ENCODE results near the gene CATSPER3.

DNA sequence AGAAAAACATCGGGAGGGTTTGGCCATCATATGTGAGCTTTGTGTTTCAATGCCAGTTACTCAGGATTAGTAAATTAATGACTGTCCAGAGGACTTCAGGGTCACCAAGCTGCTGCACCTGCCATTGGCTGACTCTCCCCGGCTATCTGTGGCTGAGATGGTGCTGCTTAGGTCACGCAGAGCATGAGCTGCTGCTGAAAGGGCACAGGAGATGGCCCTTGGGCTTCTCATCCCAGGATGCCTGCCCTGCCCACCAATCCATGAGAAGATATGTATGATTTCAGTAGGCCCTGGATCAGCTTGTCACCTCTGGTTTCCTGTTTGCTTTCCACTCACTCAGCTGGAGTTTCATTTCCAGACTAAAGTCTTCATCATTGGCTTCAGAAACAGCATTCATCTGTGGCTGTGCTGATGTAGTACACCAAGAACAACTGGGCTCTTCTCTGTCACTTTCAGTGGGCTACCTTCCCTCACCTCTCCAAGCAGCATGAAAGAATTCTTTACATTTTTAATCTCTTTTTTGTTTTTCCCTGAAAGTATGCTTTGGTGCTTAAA is 2.4 kb upstream of the CATSPER3 start:
- TF ChIP-seq CTCF (IDR thresholded peaks at IDR 0.05), result no peak
- TF ChIP-seq POLR2AphosphoS5 (IDR thresholded peaks at IDR 0.05), result no peak
